ENCODE results near the gene RERE. TPM values are rescaled to one million over a fixed set of nuclear protein-coding genes. Genes with fewer than 3 reads are reported as not detected.
A peak's percentile ranks its signal among the peaks of the same experiment; 100 is the strongest.

RERE gene
- polyA plus RNA-seq, 2 donors: 14.0 to 24.4 TPM

- H3K4me1 ChIP-seq (ENCODE audit: control insufficient read depth in 2 of 2, insufficient read depth in 2 of 2, low read length in 1 of 2): peaks cover 4 to 6% of the 10 kb centered on the region in 2 donors
- H3K4me3 ChIP-seq (ENCODE audit: low read depth in 1 of 2, low read length in 2 of 2): no peak overlapping the region
- 95 to 97% methylated on average over 3 of the region's 3 CpGs for WGBS, 2 donors
- H3K27ac ChIP-seq (ENCODE audit: low read depth in 2 of 2, low read length in 1 of 2): no peak overlapping the region
- H3K27me3 ChIP-seq (ENCODE audit: control insufficient read depth in 1 of 2, insufficient read depth in 2 of 2, low read length in 2 of 2): no peaks in the 10 kb centered on the region
- H3K9me3 ChIP-seq (ENCODE audit: control insufficient read depth in 2 of 2, insufficient read depth in 1 of 2, low read depth in 1 of 2, low read length in 1 of 2): no peaks in the 10 kb centered on the region
- no peaks in the 10 kb centered on the region for H3K36me3 ChIP-seq (ENCODE audit: control insufficient read depth in 2 of 2, insufficient read depth in 2 of 2, low read length in 1 of 2)
These were observed 391.7 kb downstream of the RERE start for GRCh38 chr1:8425781-8426161.

DNA sequence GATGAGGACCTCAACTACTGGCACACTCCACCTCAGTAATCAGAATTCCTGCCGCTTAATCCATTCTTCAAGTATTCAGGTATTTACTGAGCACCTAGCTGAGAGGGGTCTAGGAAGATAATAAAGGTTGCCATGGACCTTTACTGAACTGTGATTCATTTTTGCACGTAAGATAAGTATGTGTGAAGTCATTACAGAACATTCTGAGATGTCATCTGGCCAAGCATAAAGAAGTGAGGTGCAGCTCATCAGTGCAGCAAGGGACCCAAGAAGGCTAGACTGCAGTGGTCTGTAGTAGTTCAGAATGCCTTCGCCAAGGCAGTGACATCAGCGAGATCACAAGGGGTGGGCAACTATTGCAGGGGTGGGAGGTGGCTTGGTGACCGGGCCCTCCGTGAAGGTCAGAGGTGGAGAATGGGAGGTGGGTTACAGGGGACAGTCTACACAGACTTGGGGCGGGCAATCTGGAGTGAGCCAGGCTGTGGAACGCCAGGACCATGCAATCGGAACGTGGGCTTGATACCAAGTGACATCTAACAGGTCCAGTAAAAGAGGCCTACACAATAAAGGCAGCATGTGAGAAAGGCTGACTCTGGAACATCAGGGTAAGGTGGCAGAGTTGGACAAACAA is 392.2 kb downstream of the RERE start:
- H3K4me3 ChIP-seq (ENCODE audit: low read depth in 1 of 2, low read length in 2 of 2): peak overlapping the region in 1 of 2 donors; percentile 74
- WGBS, 2 donors: 90 to 92% methylated on average over 10 of the region's 10 CpGs

GRCh38 chr1:8424539-8425116 is 392.8 kb downstream of the RERE start:
- peaks cover 4 to 9% of the 10 kb centered on the region in 2 donors for H3K4me1 ChIP-seq (ENCODE audit: control insufficient read depth in 2 of 2, insufficient read depth in 2 of 2, low read length in 1 of 2)
- WGBS, 2 donors: 21 to 23% methylated on average over 9 of the region's 9 CpGs
- H3K36me3 ChIP-seq (ENCODE audit: control insufficient read depth in 2 of 2, insufficient read depth in 2 of 2, low read length in 1 of 2): no peaks in the 10 kb centered on the region
- H3K9me3 ChIP-seq (ENCODE audit: control insufficient read depth in 2 of 2, insufficient read depth in 1 of 2, low read depth in 1 of 2, low read length in 1 of 2): no peaks in the 10 kb centered on the region
- no peaks in the 10 kb centered on the region for H3K27me3 ChIP-seq (ENCODE audit: control insufficient read depth in 1 of 2, insufficient read depth in 2 of 2, low read length in 2 of 2)
- peak overlapping the region; percentile 98 for H3K27ac ChIP-seq (ENCODE audit: low read depth in 2 of 2, low read length in 1 of 2)
- peak overlapping the region in 1 of 2 donors; percentile 74 for H3K4me3 ChIP-seq (ENCODE audit: low read depth in 1 of 2, low read length in 2 of 2)

More for the DNA sequence above, 392.2 kb downstream of the RERE start:
- peak overlapping the region; percentile 98 for H3K27ac ChIP-seq (ENCODE audit: low read depth in 2 of 2, low read length in 1 of 2)
- H3K9me3 ChIP-seq (ENCODE audit: control insufficient read depth in 2 of 2, insufficient read depth in 1 of 2, low read depth in 1 of 2, low read length in 1 of 2): no peaks in the 10 kb centered on the region
- no peaks in the 10 kb centered on the region for H3K36me3 ChIP-seq (ENCODE audit: control insufficient read depth in 2 of 2, insufficient read depth in 2 of 2, low read length in 1 of 2)
- H3K4me1 ChIP-seq (ENCODE audit: control insufficient read depth in 2 of 2, insufficient read depth in 2 of 2, low read length in 1 of 2): peaks cover 4 to 6% of the 10 kb centered on the region in 2 donors
- no peaks in the 10 kb centered on the region for H3K27me3 ChIP-seq (ENCODE audit: control insufficient read depth in 1 of 2, insufficient read depth in 2 of 2, low read length in 2 of 2)

DNA sequence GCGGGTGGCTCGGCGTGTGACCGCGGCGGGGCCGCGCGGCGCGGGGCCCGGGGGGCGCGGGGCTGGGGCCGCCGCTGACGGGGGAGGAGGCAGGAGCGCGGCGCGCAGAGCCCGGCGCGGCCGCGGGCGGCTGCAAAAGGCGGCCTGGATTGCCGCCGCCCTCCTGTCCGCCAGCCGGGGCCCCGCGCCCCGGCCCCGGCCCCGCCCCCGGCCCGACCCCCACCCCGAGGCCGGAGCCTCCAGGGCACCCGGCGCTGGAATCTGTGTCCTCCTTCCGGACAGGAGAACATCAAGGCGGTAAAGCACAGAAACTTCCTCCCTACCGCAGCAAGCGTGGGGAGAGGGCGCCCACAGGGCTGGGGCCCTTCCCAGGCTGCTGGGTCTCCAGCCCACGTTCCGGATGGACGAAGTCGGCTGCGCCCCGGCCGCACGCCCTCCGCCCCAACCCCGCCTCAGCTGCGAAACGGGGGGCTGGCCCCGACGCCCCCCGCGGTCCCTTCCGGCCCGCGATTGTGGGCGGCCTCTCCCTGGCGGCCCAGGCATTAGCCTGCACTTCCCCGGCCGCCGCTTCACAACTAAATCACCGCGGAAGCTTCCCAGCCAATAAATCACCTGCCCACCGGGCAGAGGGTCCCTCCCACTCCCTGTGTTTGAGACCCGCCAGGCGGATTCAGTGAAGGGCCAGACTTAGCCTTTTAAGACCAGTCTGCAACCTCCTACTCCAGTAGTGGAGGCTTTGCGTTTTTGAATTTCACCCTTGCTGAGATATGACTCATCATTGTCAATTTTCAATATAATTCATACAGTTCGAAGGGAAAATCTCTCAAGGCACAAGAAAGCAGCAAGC is 393.5 kb downstream of the RERE start:
- WGBS, 2 donors: 0 to 1% methylated on average over 17 to 79 of the region's 79 CpGs
- H3K4me1 ChIP-seq (ENCODE audit: control insufficient read depth in 2 of 2, insufficient read depth in 2 of 2, low read length in 1 of 2): peaks cover 4 to 9% of the 10 kb centered on the region in 2 donors

GRCh38 chr1:8423269-8423691 is 394.2 kb downstream of the RERE start:
- no peaks in the 10 kb centered on the region for H3K27me3 ChIP-seq (ENCODE audit: control insufficient read depth in 1 of 2, insufficient read depth in 2 of 2, low read length in 2 of 2)
- H3K4me1 ChIP-seq (ENCODE audit: control insufficient read depth in 2 of 2, insufficient read depth in 2 of 2, low read length in 1 of 2): peaks cover 4 to 10% of the 10 kb centered on the region in 2 donors
- H3K4me3 ChIP-seq (ENCODE audit: low read depth in 1 of 2, low read length in 2 of 2): peak overlapping the region; percentile 67 to 74
- H3K36me3 ChIP-seq (ENCODE audit: control insufficient read depth in 2 of 2, insufficient read depth in 2 of 2, low read length in 1 of 2): peaks cover 0 to under 1% of the 10 kb centered on the region in 2 donors
- peak overlapping the region; percentile 98 for H3K27ac ChIP-seq (ENCODE audit: low read depth in 2 of 2, low read length in 1 of 2)
- WGBS, 2 donors: 0 to 1% methylated on average over 32 to 33 of the region's 33 CpGs
- H3K9me3 ChIP-seq (ENCODE audit: control insufficient read depth in 2 of 2, insufficient read depth in 1 of 2, low read depth in 1 of 2, low read length in 1 of 2): no peaks in the 10 kb centered on the region

More for the DNA sequence above, 393.5 kb downstream of the RERE start:
- Histone ChIP-seq H3K27me3 (ENCODE audit: control insufficient read depth in 1 of 2, insufficient read depth in 2 of 2, low read length in 2 of 2) (no peaks in the 10 kb centered on the region), H3K9me3 (ENCODE audit: control insufficient read depth in 2 of 2, insufficient read depth in 1 of 2, low read depth in 1 of 2, low read length in 1 of 2) (no peaks in the 10 kb centered on the region), H3K27ac (ENCODE audit: low read depth in 2 of 2, low read length in 1 of 2) (peak overlapping the region; percentile 98), H3K36me3 (ENCODE audit: control insufficient read depth in 2 of 2, insufficient read depth in 2 of 2, low read length in 1 of 2) (no peaks in the 10 kb centered on the region), H3K4me3 (ENCODE audit: low read depth in 1 of 2, low read length in 2 of 2) (peak overlapping the region; percentile 74 to 78)

DNA sequence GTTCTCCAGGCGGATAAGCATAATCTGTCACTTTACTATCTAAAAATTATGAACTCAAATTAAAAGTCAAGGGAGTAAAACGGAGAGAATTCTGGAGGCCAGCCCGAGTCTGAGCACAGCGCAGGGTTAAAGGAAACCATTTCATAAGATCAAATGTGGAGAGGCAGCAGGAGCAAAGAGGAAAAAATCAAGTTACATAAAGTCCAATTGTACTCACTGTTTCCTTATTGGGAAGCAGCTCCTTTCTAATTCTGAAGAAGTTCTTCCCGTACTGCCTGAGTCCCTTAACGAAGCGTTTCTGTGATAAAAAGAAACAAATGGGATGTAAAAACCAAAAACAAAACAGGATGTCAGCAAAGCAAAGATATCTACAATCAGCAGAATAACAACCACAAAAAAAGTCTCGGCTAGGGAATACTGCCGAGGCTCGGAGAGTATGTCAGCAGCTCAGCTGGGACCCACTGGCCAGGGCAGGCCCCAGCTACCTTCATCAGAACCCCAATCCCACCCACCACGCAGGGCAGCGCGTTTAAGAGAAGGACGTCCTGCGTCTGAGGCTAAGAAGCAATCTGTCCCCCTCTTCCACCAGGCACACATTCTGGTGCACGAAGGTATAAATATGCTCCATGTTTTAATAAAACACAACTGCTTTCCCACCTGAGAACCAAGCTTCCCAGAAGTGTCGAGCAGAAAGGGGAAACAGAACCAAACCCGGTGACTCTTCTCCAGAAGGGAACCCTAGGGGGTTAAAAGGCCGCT is 394.8 kb downstream of the RERE start:
- H3K27me3 ChIP-seq (ENCODE audit: control insufficient read depth in 1 of 2, insufficient read depth in 2 of 2, low read length in 2 of 2): no peaks in the 10 kb centered on the region

GRCh38 chr1:8421721-8422120 is 395.7 kb downstream of the RERE start:
- Histone ChIP-seq H3K27ac (ENCODE audit: low read depth in 2 of 2, low read length in 1 of 2) (peak overlapping the region; percentile 77 to 85), H3K9me3 (ENCODE audit: control insufficient read depth in 2 of 2, insufficient read depth in 1 of 2, low read depth in 1 of 2, low read length in 1 of 2) (no peaks in the 10 kb centered on the region), H3K27me3 (ENCODE audit: control insufficient read depth in 1 of 2, insufficient read depth in 2 of 2, low read length in 2 of 2) (no peaks in the 10 kb centered on the region), H3K4me3 (ENCODE audit: low read depth in 1 of 2, low read length in 2 of 2) (peak overlapping the region; percentile 38 to 74), H3K36me3 (ENCODE audit: control insufficient read depth in 2 of 2, insufficient read depth in 2 of 2, low read length in 1 of 2) (peaks cover 0 to 7% of the 10 kb centered on the region in 2 donors), H3K4me1 (ENCODE audit: control insufficient read depth in 2 of 2, insufficient read depth in 2 of 2, low read length in 1 of 2) (peaks cover 4 to 11% of the 10 kb centered on the region in 2 donors)
- WGBS, 2 donors: 31% methylated on average over 6 of the region's 6 CpGs

More for the DNA sequence above, 394.8 kb downstream of the RERE start:
- WGBS, 2 donors: 1 to 2% methylated on average over 19 of the region's 19 CpGs
- Histone ChIP-seq H3K9me3 (ENCODE audit: control insufficient read depth in 2 of 2, insufficient read depth in 1 of 2, low read depth in 1 of 2, low read length in 1 of 2) (no peaks in the 10 kb centered on the region), H3K4me3 (ENCODE audit: low read depth in 1 of 2, low read length in 2 of 2) (peak overlapping the region; percentile 67 to 74), H3K4me1 (ENCODE audit: control insufficient read depth in 2 of 2, insufficient read depth in 2 of 2, low read length in 1 of 2) (peaks cover 4 to 11% of the 10 kb centered on the region in 2 donors), H3K27ac (ENCODE audit: low read depth in 2 of 2, low read length in 1 of 2) (peak overlapping the region; percentile 98), H3K36me3 (ENCODE audit: control insufficient read depth in 2 of 2, insufficient read depth in 2 of 2, low read length in 1 of 2) (peaks cover 0 to 3% of the 10 kb centered on the region in 2 donors)

DNA sequence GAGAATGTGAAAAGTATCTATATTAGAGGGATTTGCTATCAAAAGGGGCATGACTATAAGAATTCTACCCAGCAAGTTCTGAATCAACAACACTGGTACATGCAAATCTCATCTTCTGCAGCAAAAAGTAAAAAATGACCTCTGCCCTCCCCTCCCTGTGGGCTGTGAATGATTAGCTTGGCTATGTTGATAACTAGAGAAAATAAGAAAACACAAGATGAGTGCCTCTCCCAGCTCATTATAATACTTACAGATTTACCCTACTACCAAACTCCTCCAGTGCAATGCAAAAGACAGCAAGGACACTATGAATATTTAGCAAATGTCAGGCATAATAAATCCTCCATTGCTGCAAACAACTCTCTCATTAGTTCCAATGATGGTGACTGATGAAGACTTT is 397.1 kb downstream of the RERE start:
- H3K4me3 ChIP-seq (ENCODE audit: low read depth in 1 of 2, low read length in 2 of 2): peak overlapping the region in 1 of 2 donors; percentile 74
- H3K36me3 ChIP-seq (ENCODE audit: control insufficient read depth in 2 of 2, insufficient read depth in 2 of 2, low read length in 1 of 2): peaks cover 0 to 7% of the 10 kb centered on the region in 2 donors
- no peaks in the 10 kb centered on the region for H3K27me3 ChIP-seq (ENCODE audit: control insufficient read depth in 1 of 2, insufficient read depth in 2 of 2, low read length in 2 of 2)
- peak overlapping the region in 1 of 2 donors; percentile 7 for H3K27ac ChIP-seq (ENCODE audit: low read depth in 2 of 2, low read length in 1 of 2)
- H3K9me3 ChIP-seq (ENCODE audit: control insufficient read depth in 2 of 2, insufficient read depth in 1 of 2, low read depth in 1 of 2, low read length in 1 of 2): no peaks in the 10 kb centered on the region
- H3K4me1 ChIP-seq (ENCODE audit: control insufficient read depth in 2 of 2, insufficient read depth in 2 of 2, low read length in 1 of 2): peaks cover 4 to 11% of the 10 kb centered on the region in 2 donors

DNA sequence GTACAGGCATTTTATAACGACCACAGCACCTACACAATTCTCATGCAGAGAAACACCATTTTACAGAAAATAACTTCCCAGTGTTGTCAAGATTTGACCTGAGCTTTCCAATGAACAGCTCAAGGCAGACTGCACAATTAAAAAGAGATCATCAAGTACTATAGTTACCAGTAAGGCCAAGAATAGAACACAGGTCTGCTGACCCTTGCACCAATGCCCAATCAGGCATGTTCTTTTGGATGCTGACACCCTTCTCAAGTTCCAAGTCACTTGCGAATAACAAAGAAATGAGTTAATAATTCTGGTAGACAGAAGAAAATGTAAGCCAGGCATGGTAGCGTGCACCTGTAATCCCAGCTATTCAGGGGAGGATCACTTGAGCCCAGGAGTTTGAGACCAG is 397.6 kb downstream of the RERE start:
- peak overlapping the region in 1 of 2 donors; percentile 74 for H3K4me3 ChIP-seq (ENCODE audit: low read depth in 1 of 2, low read length in 2 of 2)
- H3K36me3 ChIP-seq (ENCODE audit: control insufficient read depth in 2 of 2, insufficient read depth in 2 of 2, low read length in 1 of 2): peaks cover 0 to 7% of the 10 kb centered on the region in 2 donors
- H3K9me3 ChIP-seq (ENCODE audit: control insufficient read depth in 2 of 2, insufficient read depth in 1 of 2, low read depth in 1 of 2, low read length in 1 of 2): no peaks in the 10 kb centered on the region
- peak overlapping the region in 1 of 2 donors; percentile 17 for H3K27ac ChIP-seq (ENCODE audit: low read depth in 2 of 2, low read length in 1 of 2)
- H3K4me1 ChIP-seq (ENCODE audit: control insufficient read depth in 2 of 2, insufficient read depth in 2 of 2, low read length in 1 of 2): peaks cover 4 to 11% of the 10 kb centered on the region in 2 donors
- H3K27me3 ChIP-seq (ENCODE audit: control insufficient read depth in 1 of 2, insufficient read depth in 2 of 2, low read length in 2 of 2): no peaks in the 10 kb centered on the region
- 50 to 67% methylated on average over 3 of the region's 3 CpGs for WGBS, 2 donors
